HEK293 (cell line): ENCODE results near the gene NR2C2.

Experiments used
- CTCF ChIP-seq: fragments of 450-650 bp; formaldehyde crosslinking; IDR thresholded peaks from 2 replicates; pipeline ENCODE4 v1.5.1; 2016; ENCODE audit warnings: missing biosample characterization, missing genetic modification characterization
- ZFP41 ChIP-seq: fragments of 450-650 bp; formaldehyde crosslinking; IDR thresholded peaks from 2 replicates; pipeline ENCODE4 v1.5.1; 2016; ENCODE audit warnings: missing biosample characterization, missing genetic modification characterization, borderline replicate concordance
- ZNF10 ChIP-seq: fragments of 450-650 bp; formaldehyde crosslinking; IDR thresholded peaks from 2 replicates; pipeline ENCODE4 v1.5.1; 2017; ENCODE audit warnings: missing biosample characterization, missing genetic modification characterization
- ZNF169 ChIP-seq: fragments of 450-650 bp; formaldehyde crosslinking; IDR thresholded peaks from 2 replicates; pipeline ENCODE4 v1.5.1; 2016; ENCODE audit warnings: missing biosample characterization, missing genetic modification characterization
- ZNF24 ChIP-seq: fragments of 450-650 bp; formaldehyde crosslinking; IDR thresholded peaks from 2 replicates; pipeline ENCODE4 v1.5.1; 2016; ENCODE audit warnings: missing biosample characterization, missing genetic modification characterization
- ZNF571 ChIP-seq: fragments of 450-650 bp; formaldehyde crosslinking; IDR thresholded peaks from 2 replicates; pipeline ENCODE4 v1.5.0; 2017; ENCODE audit warnings: missing biosample characterization, missing genetic modification characterization
- ZNF768 ChIP-seq: fragments of 450-650 bp; formaldehyde crosslinking; IDR thresholded peaks from 2 replicates; pipeline ENCODE4 v1.5.1; 2018; ENCODE audit warnings: missing biosample characterization, mild to moderate bottlenecking, missing genetic modification characterization
- TF ChIP-seq, protein P1 (sequence below): fragments of 450-650 bp; formaldehyde crosslinking; IDR thresholded peaks from 2 replicates; pipeline ENCODE4 v1.5.1; 2016; ENCODE audit warnings: missing biosample characterization, missing genetic modification characterization
- TF ChIP-seq, protein P2 (sequence below): fragments of 450-650 bp; formaldehyde crosslinking; IDR thresholded peaks from 2 replicates; pipeline ENCODE4 v1.5.1; 2016; ENCODE audit warnings: missing biosample characterization, missing genetic modification characterization, borderline replicate concordance

DNA sequence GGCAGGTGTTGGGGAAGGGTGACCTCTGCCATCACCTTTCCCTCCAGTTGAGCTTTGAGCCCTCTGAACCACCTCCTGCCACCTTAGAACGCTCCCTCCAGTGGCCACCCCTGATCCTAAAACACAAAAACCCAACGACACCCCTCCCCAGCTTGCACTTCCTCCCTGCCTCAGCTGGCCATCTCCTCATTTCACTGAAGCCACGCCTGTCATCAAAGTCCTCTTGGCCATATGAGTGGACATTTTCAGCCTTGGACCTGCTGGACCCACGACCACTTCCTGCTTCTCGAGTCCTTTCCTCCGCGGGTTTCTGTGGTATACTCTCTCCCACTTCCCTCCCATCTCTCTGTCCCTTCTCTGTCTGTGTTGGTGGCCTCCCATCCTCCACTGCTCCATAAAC lies 48.5 kb upstream of the NR2C2 start:
- TF ChIP-seq, protein P1, sequence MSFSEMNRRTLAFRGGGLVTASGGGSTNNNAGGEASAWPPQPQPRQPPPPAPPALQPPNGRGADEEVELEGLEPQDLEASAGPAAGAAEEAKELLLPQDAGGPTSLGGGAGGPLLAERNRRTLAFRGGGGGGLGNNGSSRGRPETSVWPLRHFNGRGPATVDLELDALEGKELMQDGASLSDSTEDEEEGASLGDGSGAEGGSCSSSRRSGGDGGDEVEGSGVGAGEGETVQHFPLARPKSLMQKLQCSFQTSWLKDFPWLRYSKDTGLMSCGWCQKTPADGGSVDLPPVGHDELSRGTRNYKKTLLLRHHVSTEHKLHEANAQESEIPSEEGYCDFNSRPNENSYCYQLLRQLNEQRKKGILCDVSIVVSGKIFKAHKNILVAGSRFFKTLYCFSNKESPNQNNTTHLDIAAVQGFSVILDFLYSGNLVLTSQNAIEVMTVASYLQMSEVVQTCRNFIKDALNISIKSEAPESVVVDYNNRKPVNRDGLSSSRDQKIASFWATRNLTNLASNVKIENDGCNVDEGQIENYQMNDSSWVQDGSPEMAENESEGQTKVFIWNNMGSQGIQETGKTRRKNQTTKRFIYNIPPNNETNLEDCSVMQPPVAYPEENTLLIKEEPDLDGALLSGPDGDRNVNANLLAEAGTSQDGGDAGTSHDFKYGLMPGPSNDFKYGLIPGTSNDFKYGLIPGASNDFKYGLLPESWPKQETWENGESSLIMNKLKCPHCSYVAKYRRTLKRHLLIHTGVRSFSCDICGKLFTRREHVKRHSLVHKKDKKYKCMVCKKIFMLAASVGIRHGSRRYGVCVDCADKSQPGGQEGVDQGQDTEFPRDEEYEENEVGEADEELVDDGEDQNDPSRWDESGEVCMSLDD: no peak
- TF ChIP-seq CTCF (no peak), ZNF571 (no peak), ZNF24 (no peak), ZNF10 (tag by site-specific recombination) (no peak), ZNF768 (tag by site-specific recombination) (no peak), ZFP41 (no peak), ZNF169 (tag by site-specific recombination) (no peak)
- TF ChIP-seq, protein P2, sequence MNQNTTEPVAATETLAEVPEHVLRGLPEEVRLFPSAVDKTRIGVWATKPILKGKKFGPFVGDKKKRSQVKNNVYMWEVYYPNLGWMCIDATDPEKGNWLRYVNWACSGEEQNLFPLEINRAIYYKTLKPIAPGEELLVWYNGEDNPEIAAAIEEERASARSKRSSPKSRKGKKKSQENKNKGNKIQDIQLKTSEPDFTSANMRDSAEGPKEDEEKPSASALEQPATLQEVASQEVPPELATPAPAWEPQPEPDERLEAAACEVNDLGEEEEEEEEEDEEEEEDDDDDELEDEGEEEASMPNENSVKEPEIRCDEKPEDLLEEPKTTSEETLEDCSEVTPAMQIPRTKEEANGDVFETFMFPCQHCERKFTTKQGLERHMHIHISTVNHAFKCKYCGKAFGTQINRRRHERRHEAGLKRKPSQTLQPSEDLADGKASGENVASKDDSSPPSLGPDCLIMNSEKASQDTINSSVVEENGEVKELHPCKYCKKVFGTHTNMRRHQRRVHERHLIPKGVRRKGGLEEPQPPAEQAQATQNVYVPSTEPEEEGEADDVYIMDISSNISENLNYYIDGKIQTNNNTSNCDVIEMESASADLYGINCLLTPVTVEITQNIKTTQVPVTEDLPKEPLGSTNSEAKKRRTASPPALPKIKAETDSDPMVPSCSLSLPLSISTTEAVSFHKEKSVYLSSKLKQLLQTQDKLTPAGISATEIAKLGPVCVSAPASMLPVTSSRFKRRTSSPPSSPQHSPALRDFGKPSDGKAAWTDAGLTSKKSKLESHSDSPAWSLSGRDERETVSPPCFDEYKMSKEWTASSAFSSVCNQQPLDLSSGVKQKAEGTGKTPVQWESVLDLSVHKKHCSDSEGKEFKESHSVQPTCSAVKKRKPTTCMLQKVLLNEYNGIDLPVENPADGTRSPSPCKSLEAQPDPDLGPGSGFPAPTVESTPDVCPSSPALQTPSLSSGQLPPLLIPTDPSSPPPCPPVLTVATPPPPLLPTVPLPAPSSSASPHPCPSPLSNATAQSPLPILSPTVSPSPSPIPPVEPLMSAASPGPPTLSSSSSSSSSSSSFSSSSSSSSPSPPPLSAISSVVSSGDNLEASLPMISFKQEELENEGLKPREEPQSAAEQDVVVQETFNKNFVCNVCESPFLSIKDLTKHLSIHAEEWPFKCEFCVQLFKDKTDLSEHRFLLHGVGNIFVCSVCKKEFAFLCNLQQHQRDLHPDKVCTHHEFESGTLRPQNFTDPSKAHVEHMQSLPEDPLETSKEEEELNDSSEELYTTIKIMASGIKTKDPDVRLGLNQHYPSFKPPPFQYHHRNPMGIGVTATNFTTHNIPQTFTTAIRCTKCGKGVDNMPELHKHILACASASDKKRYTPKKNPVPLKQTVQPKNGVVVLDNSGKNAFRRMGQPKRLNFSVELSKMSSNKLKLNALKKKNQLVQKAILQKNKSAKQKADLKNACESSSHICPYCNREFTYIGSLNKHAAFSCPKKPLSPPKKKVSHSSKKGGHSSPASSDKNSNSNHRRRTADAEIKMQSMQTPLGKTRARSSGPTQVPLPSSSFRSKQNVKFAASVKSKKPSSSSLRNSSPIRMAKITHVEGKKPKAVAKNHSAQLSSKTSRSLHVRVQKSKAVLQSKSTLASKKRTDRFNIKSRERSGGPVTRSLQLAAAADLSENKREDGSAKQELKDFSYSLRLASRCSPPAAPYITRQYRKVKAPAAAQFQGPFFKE (tag by site-specific recombination): no peak
